OCI-LY1 (cell line): Measurements from ENCODE around the gene RAB36.

ENCODE experiments used
- EZH2 ChIP-seq: fragments of 200-600 bp; sonication (generic), shearing (Covaris generic); IDR thresholded peaks from 2 replicates; pipeline ENCODE4 v1.8.0; 2017; ENCODE audit warnings: borderline replicate concordance, mixed run types, mild to moderate bottlenecking, antibody characterized with exemption, low read length, moderate library complexity, mixed read lengths
- TF ChIP-seq, protein P1 (sequence below): fragments of 200-600 bp; sonication (generic), shearing (Covaris generic); IDR thresholded peaks from 2 replicates; pipeline ENCODE4 v1.5.1; 2017; ENCODE audit warnings: mild to moderate bottlenecking, antibody characterized with exemption, low read length, moderate library complexity, mixed read lengths

DNA sequence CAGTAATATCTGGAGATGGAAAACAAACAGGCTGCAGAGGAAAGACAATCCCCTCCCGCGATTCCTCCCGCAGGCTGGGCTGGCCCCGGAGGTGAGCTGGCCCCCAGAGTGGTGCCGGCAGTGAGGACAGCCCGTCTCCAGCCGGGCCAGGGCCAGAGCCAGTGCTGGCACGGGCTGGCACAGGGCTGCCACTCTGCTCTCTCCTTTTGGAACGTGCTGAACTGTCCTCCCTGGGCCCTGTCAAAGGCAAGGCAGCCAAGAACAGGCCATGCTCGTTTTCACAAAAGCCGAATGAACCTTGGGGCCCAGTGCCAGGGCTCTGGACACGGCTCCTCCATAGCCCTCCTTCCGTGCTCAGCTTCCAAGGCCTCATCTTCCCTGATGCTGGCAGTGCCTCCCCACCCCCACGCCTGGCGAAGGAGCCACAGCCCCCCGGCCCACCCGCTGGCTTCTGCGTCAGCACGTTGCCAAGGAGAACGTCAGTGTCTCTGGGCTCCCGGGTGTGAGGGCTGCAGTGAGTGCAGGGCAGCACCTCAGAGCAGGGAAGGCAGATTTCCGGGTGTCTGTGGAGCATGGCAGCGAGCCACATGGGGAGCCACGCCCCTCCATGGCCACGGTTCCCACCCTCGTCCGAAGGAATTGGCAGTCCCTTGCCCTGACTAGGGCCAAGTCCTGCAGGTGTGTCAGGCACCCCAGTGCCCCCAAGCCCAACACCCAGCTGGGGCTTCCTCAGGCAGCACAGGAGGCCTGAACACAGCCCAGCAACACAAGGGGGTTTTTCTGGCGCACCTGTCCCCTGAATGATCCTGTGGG is 46.4 kb upstream of the RAB36 start:
- TF ChIP-seq, protein P1, sequence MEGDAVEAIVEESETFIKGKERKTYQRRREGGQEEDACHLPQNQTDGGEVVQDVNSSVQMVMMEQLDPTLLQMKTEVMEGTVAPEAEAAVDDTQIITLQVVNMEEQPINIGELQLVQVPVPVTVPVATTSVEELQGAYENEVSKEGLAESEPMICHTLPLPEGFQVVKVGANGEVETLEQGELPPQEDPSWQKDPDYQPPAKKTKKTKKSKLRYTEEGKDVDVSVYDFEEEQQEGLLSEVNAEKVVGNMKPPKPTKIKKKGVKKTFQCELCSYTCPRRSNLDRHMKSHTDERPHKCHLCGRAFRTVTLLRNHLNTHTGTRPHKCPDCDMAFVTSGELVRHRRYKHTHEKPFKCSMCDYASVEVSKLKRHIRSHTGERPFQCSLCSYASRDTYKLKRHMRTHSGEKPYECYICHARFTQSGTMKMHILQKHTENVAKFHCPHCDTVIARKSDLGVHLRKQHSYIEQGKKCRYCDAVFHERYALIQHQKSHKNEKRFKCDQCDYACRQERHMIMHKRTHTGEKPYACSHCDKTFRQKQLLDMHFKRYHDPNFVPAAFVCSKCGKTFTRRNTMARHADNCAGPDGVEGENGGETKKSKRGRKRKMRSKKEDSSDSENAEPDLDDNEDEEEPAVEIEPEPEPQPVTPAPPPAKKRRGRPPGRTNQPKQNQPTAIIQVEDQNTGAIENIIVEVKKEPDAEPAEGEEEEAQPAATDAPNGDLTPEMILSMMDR, result no peak
- TF ChIP-seq EZH2, result no peak
